ENCODE measurements around the gene SURF2.
"Not testable (repeated sequence)": the region's sequence is repeated elsewhere in the genome, so short reads cannot be mapped to it uniquely, and the experiment has no call there.

SURF2 gene

DNA sequence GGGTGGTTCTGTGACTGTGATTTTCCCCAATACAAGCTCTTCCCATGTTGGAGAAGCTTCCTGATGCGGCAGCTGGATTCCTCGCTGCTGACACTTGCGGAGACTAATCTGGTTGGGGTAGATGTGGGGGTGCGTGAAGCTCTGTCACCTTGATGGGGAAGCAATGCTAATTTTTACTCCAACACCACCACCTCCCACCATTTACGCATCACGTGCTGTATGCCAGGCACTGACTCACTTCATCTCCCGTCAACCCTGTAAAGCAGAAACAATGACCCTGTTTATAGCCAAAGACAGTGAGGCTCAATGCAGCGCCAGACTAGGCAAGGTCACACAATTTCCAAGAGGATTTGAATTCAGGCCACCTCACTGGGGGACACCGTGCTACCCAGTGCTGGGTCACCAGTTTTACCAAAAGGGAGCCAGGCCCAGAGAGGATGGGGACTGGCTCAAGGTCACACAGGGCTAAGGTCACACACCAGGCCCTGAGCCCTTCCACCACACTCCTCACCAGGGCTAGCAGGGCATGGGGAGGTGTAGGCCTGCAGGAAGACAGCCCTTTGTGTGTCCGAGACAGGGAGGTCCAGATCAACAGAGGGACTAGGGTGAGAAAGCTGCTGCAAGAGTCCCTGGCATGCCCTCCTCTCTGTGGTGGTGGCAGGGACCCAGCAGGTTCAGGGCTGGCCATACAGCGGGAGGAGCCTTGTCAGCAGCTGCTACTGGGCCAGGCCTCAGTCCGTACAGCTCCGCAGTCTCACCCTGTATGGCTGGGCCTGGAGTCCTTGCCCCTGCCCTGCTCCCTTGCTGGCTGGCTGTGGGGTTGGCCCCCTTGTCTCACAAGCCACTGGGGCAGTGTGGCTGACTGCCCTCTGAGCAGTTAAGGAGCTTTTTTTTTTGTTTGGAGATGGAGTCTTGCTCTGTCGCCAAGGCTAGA, 23.1 kb downstream of the SURF2 start:
- DNase-seq: no peak

DNA sequence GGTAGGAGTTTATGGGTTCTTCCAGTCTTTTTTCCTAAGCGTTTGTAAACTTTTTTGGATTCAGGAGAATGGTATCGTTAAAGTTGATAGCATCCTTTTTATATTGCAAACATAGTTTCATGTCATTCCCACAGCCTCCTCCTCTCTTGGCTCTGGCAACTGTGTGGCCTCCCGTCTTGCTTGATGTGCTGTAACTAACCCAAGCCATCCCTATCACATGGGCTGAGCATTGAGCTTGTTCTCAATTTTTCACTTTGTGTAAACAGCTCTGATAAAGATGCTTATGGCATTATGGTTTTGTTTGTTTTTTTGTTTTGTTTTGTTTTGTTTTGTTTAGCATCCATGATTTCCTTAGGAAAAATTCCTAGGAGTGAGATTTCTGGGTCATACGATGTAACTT, 24.4 kb downstream of the SURF2 start:
- no peak for DNase-seq

DNA sequence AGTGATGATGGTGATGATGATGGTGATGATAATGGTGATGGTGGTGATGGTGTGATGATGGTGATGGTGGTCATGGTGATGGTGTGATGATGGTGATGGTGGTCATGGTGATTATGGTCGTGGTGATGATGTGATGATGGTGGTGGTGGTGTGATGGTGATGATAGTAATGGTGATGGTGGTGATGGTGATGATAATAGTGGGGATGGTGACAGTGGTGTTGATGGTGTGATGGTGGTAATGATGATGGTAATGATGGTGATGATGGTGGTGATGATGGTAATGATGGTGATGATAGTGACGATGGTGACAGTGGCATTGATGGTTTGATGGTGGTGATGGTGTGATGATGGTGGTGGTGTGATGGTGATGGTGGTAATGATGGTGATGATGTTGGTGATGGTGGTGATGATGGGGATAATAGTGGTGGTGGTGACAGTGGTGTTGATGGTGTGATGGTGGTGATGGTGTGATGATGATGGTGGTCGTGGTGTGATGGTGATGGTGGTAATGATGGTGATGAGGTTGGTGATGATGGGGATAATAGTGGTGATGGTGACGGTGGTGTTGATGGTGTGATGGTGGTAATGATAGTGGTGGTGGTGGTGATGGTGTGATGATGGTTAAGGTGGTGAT, 26.3 kb downstream of the SURF2 start:
- DNase-seq: no peak

DNA sequence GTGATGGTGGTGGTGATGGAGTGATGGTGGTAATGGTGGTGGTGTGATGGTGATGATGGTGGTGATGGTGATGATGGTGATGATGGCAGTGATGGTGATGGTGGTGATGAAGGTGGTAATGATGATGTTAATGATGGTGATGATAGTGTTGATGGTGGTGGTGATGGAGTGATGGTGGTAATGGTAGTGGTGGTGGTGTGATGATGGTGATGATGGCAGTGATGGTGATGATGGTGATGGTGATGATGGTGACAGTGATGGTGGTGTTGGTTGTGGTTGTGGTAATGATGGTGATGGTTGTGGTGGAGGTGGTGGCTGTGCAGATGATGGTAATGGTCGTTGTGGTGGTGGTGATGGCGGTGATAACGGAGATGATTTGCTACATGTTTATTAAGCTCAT, 27.1 kb downstream of the SURF2 start:
- DNase-seq: no peak

DNA sequence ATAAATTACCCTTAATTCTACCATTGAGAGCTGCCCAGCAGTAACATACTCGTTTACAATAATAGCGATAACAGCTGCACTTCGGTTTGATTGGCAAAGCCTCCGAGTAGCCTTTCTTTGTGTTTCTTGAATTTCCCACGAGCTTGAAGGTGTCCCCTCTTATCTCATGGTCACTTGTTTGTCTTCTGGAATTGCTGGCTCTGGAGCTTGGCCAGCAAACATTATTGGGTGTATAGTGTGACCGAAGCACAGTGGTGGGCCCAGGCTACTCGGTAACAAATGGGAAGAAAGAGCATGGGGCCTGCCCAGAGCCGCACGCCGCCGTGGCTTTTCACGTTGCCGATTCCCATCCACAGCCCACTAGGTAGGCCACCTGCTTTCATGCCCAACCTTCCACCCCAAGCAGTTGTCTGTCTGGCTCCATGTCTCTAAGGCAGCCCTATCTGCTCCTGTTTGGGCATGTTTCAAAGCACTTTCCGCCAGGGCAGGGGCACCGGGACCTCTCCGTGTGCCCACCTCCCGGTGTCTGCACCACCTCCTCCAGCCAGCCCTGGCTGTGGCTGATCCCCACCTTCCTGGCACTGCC, 28.5 kb downstream of the SURF2 start:
- no peak for DNase-seq

DNA sequence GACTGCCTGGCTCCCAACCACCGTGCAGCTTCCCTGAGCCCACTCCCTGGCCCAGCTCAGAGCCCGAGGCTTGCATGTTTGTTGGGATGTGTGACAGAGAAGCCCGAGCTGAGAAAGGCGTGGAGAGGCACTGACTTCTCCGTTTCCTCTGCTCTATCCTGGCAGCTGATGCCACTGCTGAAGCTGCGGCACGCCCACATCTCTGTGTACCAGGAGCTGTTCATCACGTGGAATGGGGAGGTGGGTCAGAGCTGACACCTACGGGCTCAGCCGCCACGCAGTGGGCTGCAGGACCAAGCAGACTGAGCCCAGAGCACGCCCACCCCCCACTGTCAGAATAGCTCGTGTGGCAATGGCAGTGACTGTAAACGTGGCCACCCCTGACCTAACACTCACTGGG, 29.1 kb downstream of the SURF2 start:
- DNase-seq: no peak

DNA sequence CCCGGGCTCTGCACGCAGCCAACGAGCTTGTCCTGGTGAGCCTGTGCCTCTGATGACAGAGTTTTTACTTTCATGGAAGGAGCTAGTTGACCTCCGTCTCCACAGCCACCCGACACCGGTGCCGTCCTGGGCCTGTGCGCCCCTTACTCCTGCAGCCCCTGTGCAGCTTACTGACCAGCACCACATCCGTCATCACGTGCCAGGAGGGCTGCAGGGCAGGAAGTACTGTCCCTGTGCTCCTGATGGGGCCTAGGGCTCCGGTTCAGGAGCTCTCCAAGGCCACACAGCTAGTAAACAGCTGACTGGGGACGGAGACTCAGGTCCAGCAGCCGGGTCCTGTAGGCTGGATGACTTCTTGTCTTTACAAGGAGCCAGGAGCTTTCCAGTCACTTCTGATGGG, 30.0 kb downstream of the SURF2 start:
- DNase-seq: no peak

DNA sequence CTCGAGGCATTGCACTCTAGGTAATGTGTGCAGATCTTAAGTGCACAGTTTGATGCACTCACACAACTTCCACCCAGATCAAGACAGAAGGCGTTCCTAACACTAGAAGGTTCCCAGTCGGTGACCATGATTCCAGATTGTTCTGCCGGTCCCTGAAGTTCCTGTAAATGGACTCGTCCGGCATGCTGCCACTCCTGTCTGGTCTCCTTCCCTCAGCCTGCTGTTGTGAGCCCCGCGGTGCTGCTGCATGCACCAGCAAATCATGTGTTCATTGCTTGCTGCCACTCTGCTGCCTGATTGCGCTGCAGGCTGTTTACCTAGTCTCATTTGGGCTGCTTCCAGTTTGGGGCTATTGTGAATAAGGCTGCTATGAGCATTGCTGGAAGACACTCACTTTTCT, 31.3 kb downstream of the SURF2 start:
- DNase-seq: no peak

DNA sequence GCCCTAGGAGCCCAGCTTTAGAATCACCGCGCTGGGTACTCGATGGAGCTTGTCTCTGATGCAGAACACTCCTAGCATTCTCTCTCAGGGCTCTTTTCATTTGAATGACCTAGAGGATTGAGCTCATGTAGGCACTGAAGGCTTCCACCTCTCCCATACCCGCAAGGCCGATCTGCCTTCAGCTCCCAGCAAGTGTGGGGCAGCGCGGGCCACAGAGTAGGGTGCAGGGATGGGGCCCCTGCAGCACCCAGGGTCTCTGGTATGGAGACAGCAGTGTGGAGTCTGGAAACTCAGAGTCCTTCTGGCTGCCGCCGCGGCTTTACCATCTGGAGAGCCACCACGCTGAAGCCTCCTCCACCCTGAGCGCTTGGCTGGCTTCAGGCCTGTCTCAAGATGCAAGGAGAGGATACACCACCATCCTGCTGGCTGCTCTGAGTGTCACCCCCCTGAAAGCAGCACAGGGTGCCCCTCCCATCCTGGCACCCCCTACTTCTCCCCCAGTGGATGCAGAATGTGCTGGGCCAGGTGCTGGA, 32.7 kb downstream of the SURF2 start:
- DNase-seq: no peak

DNA sequence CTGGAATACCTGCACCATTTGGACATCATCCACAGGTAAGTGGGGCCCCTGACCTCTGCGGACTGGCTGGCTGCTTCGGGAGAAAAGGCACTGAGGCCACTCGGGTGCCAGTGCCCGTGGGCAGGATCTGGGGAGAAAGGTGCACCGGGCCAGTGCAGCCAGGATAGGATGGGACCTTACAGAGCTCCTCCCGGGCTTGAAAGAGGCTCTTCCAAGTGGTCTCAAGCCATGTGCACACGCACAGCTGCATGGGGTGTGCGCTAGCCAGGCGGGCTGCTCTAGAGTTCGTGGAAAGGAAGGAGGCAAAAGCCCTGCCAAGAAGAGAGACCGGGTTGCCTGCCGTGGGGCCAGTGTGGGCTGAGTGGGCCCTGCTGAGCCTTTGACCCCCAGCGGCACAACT, 33.2 kb downstream of the SURF2 start:
- no peak for DNase-seq

DNA sequence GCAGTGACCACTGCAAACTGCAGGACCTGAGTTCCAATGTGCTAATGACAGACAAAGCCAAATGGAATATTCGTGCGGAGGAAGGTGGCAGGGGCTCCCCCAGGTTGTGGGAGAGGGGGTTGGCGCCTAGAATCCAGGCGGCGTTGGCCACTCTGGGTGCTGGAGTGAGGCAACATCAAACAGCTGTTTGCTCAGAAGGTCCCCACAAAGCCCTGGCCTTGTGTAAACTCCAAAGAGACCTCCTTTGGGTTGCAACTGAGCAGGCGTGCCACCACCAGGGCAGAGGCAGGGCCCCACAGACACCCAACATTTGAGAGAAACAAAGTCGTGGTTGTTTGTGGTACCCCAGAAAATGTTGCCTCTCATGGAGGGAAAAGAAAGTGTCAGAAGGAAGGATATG, 34.4 kb downstream of the SURF2 start:
- no peak for DNase-seq

DNA sequence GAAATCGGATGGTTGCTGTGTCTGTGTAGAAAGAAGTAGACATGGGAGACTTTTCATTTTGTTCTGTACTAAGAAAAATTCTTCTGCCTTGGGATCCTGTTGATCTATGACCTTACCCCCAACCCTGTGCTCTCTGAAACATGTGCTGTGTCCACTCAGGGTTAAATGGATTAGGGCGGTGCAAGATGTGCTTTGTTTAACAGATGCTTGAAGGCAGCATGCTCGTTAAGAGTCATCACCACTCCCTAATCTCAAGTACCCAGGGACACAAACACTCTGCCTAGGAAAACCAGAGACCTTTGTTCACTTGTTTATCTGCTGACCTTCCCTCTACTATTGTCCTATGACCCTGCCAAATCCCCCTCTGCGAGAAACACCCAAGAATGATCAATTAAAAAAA, 35.1 kb downstream of the SURF2 start:
- not testable (repeated sequence) for DNase-seq

DNA sequence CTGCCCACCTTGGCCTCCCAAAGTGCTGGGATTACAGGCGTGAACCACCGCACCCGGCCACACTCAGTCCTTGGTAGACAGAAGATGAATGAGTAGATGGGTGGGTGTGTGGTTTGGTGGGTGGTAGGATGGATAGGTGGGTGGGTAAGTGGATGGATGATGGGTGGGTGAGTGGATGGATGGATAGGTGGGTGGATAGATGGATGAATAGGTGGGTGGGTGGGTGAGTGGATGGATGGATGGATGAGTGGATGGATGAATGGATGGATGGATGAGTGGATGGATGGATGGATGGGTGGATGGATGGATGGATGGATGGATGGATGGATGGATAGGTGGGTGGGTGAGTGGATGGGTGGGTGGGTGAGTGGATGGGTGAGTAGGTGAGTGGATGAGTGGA, 36.0 kb downstream of the SURF2 start:
- DNase-seq: not testable (repeated sequence)

DNA sequence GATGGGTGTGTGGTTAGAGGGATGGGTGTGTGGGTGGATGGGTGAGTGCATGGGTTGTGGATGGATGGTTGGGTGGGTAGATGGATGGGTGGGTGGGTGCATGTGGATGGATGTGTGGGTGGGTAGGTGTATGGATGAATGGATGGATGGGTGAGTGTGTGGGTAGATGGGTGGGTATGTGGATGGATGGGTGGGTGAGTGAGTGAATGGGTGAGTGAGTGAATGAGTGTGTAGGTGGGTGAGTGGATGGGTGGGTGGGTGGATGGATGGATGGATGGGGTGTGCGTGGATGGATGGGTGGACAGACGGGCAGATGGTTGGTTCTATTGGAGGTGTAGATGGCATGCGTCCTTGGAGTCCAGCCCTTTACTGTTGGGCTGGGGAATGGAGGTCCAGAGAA, 37.0 kb downstream of the SURF2 start:
- no peak for DNase-seq

DNA sequence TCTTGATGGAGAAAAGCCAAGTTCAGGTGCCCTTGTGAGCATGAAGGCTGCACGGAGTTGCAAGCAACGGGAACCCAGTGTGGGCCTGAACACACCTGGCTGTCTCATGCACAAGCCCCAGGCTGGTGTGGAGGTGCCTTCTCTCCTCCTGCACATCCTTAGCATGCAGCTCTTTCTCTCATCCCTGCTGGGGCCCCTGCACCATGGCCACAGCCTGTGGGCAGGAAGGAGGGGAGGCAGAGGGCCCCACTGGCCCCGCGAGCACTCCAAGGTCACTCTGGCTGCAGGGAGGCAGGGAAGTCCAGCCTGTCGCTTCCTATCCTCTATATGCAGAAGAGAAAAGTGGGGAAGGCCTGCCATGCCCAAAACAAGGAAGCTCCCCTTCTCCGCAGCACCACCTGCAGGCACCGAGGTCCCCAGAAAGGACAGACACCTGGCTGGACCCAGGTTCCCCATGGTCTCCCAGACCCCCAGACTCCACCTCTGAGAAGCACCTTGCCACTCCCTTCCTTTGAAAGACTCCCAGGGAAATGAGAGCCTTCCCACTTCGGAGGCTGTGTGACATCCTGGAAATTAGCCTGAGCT, 38.4 kb downstream of the SURF2 start:
- no peak for DNase-seq

DNA sequence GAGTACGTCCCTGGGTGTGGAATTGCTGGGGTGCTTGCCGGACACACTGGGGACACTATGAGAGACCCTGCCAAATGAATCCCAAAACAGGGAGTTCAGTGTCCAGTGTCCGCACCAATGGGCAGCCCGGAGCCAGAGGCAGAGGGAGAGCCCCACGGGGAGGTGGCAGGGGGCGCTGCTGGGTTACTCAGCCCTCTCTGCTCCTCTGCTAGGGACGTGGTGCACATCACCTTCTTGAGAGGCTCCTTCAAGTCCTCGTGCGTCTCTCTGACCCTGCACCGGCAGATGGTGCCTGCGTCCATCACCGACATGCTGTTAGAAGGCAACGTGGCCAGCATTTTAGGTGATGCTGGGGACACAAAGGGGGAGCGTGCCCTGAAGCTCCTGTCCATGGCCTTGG, 40.6 kb downstream of the SURF2 start:
- DNase-seq: no peak

DNA sequence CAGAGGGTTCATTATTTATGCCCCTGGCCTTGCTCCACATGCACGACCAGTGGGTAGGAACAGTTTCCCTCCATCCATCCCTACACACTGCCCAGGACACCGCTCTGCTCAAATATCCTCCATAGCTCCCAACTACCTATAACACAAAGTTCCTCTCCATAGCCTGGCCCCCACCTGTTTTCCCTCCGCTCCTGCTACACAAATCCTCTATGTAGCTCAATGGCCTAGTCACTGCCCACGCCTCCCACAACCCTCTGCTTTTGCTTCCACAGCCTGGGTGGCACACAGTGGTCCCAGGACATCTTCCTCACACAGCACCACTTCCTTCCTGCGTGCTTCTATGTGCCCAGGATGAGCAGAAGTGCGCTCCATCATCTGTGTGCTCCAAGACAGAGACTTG, 41.0 kb downstream of the SURF2 start:
- no peak for DNase-seq

DNA sequence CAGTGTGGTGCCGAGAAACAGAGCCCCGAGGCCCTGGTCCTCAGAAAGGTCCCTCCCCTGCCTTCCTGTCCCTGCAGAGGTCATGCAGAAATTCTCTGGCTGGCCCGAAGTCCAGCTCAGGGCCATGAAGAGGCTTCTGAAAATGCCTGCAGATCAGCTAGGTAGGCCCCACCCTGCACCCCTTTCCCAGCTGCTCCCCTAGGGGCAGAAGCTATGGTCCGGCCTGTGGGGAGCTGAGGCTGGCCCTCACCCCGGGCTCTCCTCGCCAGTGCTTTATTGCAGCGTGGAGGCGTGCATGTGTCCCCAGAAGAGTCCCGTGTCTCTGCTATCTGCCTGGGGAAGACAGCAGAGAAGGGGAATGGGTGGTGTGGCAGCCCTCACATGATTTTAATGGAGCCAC, 41.5 kb downstream of the SURF2 start:
- DNase-seq: no peak

DNA sequence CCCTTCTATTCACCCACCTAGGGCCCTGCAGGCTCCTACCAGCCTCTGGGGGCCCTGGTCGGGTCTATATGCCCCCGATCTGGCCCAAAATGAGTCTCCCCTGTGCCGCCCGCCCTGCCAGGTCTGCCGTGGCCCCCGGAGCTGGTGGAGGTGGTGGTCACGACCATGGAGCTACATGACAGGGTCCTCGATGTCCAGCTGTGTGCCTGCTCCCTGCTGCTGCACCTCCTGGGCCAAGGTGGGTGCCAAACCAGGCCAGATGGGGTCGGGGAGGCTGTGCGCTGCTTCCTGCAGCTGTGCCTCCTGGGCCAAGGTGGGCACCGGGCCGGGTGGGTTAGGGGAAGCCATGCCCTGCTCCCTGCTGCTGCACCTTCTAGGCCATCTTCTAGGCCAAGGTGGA, 43.9 kb downstream of the SURF2 start:
- DNase-seq: no peak

DNA sequence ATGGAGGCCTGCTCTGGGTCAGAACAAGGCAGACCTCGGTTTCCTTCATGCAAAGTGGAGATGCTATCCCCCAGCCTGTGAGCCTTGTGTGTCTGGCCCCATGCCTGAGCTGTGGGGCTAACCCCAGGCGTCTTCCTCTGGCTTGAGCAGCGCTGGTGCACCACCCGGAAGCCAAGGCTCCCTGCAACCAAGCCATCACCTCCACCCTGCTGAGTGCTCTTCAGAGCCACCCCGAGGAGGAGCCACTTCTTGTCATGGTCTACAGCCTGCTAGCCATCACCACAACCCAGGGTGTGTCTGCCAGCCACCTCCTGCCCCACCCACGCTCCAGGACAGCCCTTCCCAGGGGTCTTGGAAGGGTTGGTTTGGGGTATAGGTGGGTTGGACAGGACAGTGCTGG, 45.2 kb downstream of the SURF2 start:
- DNase-seq: no peak

DNA sequence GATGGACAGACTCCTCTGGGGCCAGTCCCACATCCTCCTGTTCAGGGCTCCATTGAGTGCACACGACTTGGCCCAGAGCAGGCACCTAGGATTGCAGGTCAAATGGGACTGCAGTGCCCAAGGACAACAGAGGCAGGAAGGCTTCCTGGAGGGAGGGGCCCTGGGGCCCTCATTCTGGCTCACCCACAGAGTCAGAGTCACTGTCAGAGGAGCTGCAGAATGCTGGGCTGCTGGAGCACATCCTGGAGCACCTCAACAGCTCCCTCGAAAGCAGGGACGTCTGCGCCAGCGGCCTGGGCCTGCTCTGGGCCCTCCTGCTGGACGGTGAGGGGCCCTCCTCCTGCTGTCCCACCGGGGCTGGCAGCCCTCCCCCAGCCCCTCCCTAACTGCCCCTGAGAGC, 46.3 kb downstream of the SURF2 start:
- DNase-seq: no peak

DNA sequence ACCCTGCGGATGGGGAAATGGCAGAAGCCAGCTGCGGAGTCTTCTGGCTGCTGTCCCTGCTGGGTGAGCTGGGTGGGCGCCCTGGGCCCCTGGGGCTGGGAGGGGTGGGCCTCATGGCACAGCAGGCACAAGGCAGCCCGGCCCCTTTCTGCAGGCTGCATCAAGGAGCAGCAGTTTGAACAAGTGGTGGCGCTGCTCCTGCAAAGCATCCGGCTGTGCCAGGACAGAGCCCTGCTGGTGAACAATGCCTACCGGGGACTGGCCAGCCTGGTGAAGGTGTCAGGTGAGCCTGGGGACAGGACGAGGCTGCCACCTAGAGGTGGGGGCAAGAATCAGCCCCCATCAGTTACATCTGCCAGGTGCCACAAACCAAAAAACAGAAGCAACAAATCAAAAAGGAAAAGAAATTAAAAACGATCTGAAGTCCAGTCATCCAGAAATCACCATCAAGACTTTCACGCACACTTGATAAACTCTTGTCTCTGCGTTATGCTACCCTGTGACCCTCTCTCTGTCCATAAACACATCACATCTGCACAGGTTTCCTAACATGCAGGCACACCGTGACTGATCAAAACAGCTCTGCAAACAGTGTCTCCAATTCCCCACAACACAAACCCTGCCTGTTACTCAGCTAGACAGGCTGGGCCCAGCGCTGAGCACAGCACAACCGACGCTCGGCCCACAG, 47.6 kb downstream of the SURF2 start:
- no peak for DNase-seq

DNA sequence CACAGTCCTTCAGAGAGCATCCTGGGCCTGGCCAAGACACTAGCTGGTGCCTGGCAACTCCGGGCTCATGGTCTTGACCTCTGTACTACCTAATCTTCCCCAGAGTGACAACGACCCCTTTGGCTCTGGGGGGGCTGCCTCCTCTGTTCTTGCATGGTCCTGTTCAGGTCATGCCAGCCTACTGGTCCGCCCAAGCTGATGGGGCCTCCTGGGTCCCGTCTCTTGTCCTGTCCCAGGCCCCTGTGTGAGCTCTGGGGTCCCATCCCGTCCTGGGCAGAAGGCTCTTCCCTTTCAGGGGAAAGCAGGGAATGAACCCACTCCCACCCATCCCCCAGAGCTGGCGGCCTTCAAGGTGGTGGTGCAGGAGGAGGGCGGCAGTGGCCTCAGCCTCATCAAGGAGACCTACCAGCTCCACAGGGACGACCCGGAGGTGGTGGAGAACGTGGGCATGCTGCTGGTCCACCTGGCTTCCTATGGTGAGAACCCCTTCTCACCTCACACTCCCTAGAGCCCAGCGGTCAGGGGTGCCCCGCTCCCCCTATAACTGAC, 48.2 kb downstream of the SURF2 start:
- no peak for DNase-seq
